SU-DHL-6 (cell line): ENCODE measurements around the gene TRMO.

Source experiments
- H2AFZ ChIP-seq: fragments of 200-600 bp; sonication (generic); 2 replicates; pipeline ENCODE4 v1.6.1; 2014; ENCODE audit warnings: low read depth, mild to moderate bottlenecking, moderate library complexity, mixed read lengths, antibody characterized with exemption, low read length; ENCODE audit not compliant: severe bottlenecking
- H3F3A ChIP-seq: fragments of 200-600 bp; shearing (Covaris generic); 2 replicates; pipeline ENCODE4 v1.6.0; 2016; ENCODE audit warnings: antibody characterized with exemption, mild to moderate bottlenecking; ENCODE audit not compliant: insufficient read depth
- H3K27ac ChIP-seq: fragments of 200-600 bp; sonication (generic); 2 replicates; pipeline ENCODE4 v1.5.1; 2016; ENCODE audit warnings: low read depth, mild to moderate bottlenecking, low read length, moderate library complexity, mixed read lengths
- H3K27me3 ChIP-seq: fragments of 200-600 bp; sonication (generic), shearing (Covaris generic); 2 replicates; pipeline ENCODE4 v1.6.0; 2014; ENCODE audit warnings: mild to moderate bottlenecking, low read length
- H3K36me3 ChIP-seq: fragments of 200-600 bp; sonication (generic); 2 replicates; pipeline ENCODE4 v1.6.1; 2014; ENCODE audit warnings: mild to moderate bottlenecking, low read length, mixed read lengths
- H3K4me2 ChIP-seq: fragments of 300-600, 200-600 bp; shearing (Covaris generic), sonication (generic); 2 replicates; pipeline ENCODE4 v1.6.0; 2014; ENCODE audit warnings: low read length, low read depth, mild to moderate bottlenecking; ENCODE audit not compliant: poor library complexity, severe bottlenecking
- H3K4me3 ChIP-seq: fragments of 200-600 bp; sonication (generic); 2 replicates; pipeline ENCODE4 v1.5.1; 2014; ENCODE audit warnings: antibody characterized with exemption, low read length, mild to moderate bottlenecking, mixed read lengths; ENCODE audit not compliant: insufficient read depth, poor library complexity, severe bottlenecking
- H3K79me2 ChIP-seq: fragments of 200-600 bp; sonication (generic); 2 replicates; pipeline ENCODE4 v1.6.1; 2014; ENCODE audit warnings: mild to moderate bottlenecking, low read length, moderate library complexity; ENCODE audit not compliant: insufficient read depth
- H3K9ac ChIP-seq: fragments of 200-600 bp; sonication (generic); 2 replicates; pipeline ENCODE4 v1.7.0; 2014; ENCODE audit warnings: mild to moderate bottlenecking, low read length
- H3K9me2 ChIP-seq: fragments of 200-600 bp; sonication (generic); replicated peaks from 2 replicates; pipeline ENCODE4 v1.6.1; 2014; ENCODE audit warnings: low read length; ENCODE audit not compliant: insufficient read depth
- H3K9me3 ChIP-seq: fragments of 200-600 bp; sonication (generic); 2 replicates; pipeline ENCODE4 v1.6.1; 2014; ENCODE audit warnings: low read length, mixed read lengths; ENCODE audit not compliant: insufficient read depth
- H4K20me1 ChIP-seq: fragments of 200-600 bp; sonication (generic); 2 replicates; pipeline ENCODE4 v1.6.1; 2014; ENCODE audit warnings: low read depth, mild to moderate bottlenecking, antibody characterized with exemption, low read length, moderate library complexity, mixed read lengths
- CTCF ChIP-seq: fragments of 200-600 bp; sonication (generic); IDR thresholded peaks from one replicate; pipeline ENCODE4 v1.5.1; 2017; ENCODE audit warnings: antibody characterized with exemption, mild to moderate bottlenecking, low read length, moderate library complexity; ENCODE audit not compliant: insufficient read depth, poor library complexity, severe bottlenecking
- EZH2phosphoT487 ChIP-seq: fragments of 200-600 bp; sonication (generic), shearing (Covaris generic); conservative IDR thresholded peaks from 2 replicates; pipeline ENCODE4 v1.6.1; 2018; ENCODE audit warnings: mild to moderate bottlenecking, antibody characterized with exemption, low read length, moderate library complexity, mixed read lengths

The TRMO gene

GRCh38 chr9:97880336-97880735, 42.0 kb downstream of the TRMO start:
- Histone ChIP-seq H3K27ac (no peak overlapping the region), H3K79me2 (no peaks in the 10 kb centered on the region), H3K36me3 (no peaks in the 10 kb centered on the region), H3K9ac (no peak overlapping the region), H3K9me2 (no peaks in the 10 kb centered on the region), H3F3A (no peaks in the 10 kb centered on the region), H3K9me3 (no peaks in the 10 kb centered on the region), H4K20me1 (no peaks in the 10 kb centered on the region), H3K27me3 (no peaks in the 10 kb centered on the region), H3K4me3 (no peak overlapping the region), H3K4me2 (no peak overlapping the region), H2AFZ (no peak overlapping the region)
- no peak for TF ChIP-seq CTCF

GRCh38 chr9:97876061-97876460, 46.2 kb downstream of the TRMO start:
- TF ChIP-seq CTCF (no peak), EZH2phosphoT487 (no peak)
- Histone ChIP-seq H4K20me1 (no peaks in the 10 kb centered on the region), H3K9me3 (no peaks in the 10 kb centered on the region), H3K9ac (no peak overlapping the region), H3K27ac (no peak overlapping the region), H2AFZ (no peak overlapping the region), H3K4me3 (no peak overlapping the region), H3K36me3 (no peaks in the 10 kb centered on the region), H3K9me2 (no peaks in the 10 kb centered on the region), H3F3A (no peaks in the 10 kb centered on the region), H3K4me2 (no peak overlapping the region), H3K79me2 (no peaks in the 10 kb centered on the region), H3K27me3 (no peaks in the 10 kb centered on the region)

GRCh38 chr9:97875111-97875510, 47.2 kb downstream of the TRMO start:
- no peak for TF ChIP-seq CTCF
- no peak for TF ChIP-seq EZH2phosphoT487
- H3F3A ChIP-seq, result no peaks in the 10 kb centered on the region
- H3K9me3 ChIP-seq, result no peaks in the 10 kb centered on the region
- H3K27me3 ChIP-seq, result no peaks in the 10 kb centered on the region
- no peak overlapping the region for H2AFZ ChIP-seq
- H3K4me2 ChIP-seq, result no peak overlapping the region
- no peaks in the 10 kb centered on the region for H3K79me2 ChIP-seq
- H4K20me1 ChIP-seq, result no peaks in the 10 kb centered on the region
- no peaks in the 10 kb centered on the region for H3K36me3 ChIP-seq
- no peak overlapping the region for H3K27ac ChIP-seq
- H3K4me3 ChIP-seq, result no peak overlapping the region
- H3K9ac ChIP-seq, result no peak overlapping the region
- no peaks in the 10 kb centered on the region for H3K9me2 ChIP-seq

GRCh38 chr9:97874624-97875023, 47.7 kb downstream of the TRMO start:
- no peaks in the 10 kb centered on the region for H4K20me1 ChIP-seq
- TF ChIP-seq CTCF (no peak), EZH2phosphoT487 (no peak)
- no peaks in the 10 kb centered on the region for H3K9me3 ChIP-seq
- H3K9me2 ChIP-seq, result no peaks in the 10 kb centered on the region
- H3K36me3 ChIP-seq, result no peaks in the 10 kb centered on the region
- no peaks in the 10 kb centered on the region for H3K27me3 ChIP-seq
- no peak overlapping the region for H3K4me2 ChIP-seq
- no peak overlapping the region for H3K9ac ChIP-seq
- no peak overlapping the region for H3K4me3 ChIP-seq
- H3K27ac ChIP-seq, result no peak overlapping the region
- H2AFZ ChIP-seq, result no peak overlapping the region
- H3F3A ChIP-seq, result no peaks in the 10 kb centered on the region
- H3K79me2 ChIP-seq, result no peaks in the 10 kb centered on the region
